Measurements from ENCODE around the gene IFT88. TPM values are rescaled to one million over a fixed set of nuclear protein-coding genes. Genes with fewer than 3 reads are reported as not detected.

IFT88 gene
- total and polyA plus RNA-seq, 9 of the 15 experiments (the other 6 are each of a cell fraction or from before 2014, with no cell fraction given): 8.3 to 13.5 (median 10.0) TPM

DNA sequence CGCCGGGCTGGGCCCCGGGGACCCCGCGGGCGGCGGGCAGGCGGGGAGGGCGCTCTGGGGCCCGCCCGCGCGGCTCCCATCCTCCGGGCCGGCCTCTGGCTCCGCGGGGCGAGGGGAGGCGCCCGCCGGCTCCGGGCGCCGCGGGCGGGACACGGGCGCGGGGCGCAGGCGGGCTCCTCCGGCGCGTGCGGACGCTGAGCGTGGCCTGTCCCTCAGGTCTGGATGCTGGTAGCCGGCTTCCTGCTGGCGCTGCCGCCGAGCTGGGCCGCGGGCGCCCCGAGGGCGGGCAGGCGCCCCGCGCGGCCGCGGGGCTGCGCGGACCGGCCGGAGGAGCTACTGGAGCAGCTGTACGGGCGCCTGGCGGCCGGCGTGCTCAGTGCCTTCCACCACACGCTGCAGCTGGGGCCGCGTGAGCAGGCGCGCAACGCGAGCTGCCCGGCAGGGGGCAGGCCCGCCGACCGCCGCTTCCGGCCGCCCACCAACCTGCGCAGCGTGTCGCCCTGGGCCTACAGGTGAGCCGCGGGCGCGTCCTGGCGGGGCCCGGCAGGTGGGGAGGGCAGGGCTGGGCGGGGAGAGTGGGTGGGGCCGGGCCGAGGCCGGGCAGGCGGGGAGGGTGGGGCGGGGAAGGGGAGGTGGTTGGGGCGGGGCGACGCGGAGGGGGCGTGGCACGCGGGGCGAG is 137.0 kb downstream of the IFT88 start (continued):
- TF ChIP-seq NONO (IDR thresholded peaks at IDR 0.05; ENCODE audit: low read depth in 2 of 2, low read length in 1 of 2) (0 out of 4 replicates have a peak, but pooled peaks of 1 of the 2 experiments have one; percentile 31), PHF21A (IDR thresholded peaks at IDR 0.05; ENCODE audit: borderline replicate concordance, low read depth) (no peak), TBL1XR1 (IDR thresholded peaks at IDR 0.05; ENCODE audit: low read length in 2 of 2) (no peak), FOXK1 (CRISPR knock-in tag; IDR thresholded peaks at IDR 0.05; ENCODE audit: borderline replicate concordance) (no peak), MCM7 (IDR thresholded peaks at IDR 0.05) (no peak), COPS2 (conservative IDR thresholded peaks at IDR 0.05) (no peak), TEAD1 (CRISPR knock-in tag; IDR thresholded peaks at IDR 0.05) (no peak), SRF (CRISPR knock-in tag; IDR thresholded peaks at IDR 0.05) (no peak), ZC3H4 (CRISPR knock-in tag; IDR thresholded peaks at IDR 0.05; ENCODE audit: borderline replicate concordance) (no peak), OTX1 (CRISPR knock-in tag; IDR thresholded peaks at IDR 0.05) (no peak), SLC30A9 (CRISPR knock-in tag; IDR thresholded peaks at IDR 0.05) (no peak)
- TF ChIP-seq, protein P1, sequence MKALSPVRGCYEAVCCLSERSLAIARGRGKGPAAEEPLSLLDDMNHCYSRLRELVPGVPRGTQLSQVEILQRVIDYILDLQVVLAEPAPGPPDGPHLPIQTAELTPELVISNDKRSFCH (CRISPR knock-in tag; IDR thresholded peaks at IDR 0.05): no peak
- TF ChIP-seq, protein P1 (tag; IDR thresholded peaks at IDR 0.05): no peak
- TF ChIP-seq, protein P2, sequence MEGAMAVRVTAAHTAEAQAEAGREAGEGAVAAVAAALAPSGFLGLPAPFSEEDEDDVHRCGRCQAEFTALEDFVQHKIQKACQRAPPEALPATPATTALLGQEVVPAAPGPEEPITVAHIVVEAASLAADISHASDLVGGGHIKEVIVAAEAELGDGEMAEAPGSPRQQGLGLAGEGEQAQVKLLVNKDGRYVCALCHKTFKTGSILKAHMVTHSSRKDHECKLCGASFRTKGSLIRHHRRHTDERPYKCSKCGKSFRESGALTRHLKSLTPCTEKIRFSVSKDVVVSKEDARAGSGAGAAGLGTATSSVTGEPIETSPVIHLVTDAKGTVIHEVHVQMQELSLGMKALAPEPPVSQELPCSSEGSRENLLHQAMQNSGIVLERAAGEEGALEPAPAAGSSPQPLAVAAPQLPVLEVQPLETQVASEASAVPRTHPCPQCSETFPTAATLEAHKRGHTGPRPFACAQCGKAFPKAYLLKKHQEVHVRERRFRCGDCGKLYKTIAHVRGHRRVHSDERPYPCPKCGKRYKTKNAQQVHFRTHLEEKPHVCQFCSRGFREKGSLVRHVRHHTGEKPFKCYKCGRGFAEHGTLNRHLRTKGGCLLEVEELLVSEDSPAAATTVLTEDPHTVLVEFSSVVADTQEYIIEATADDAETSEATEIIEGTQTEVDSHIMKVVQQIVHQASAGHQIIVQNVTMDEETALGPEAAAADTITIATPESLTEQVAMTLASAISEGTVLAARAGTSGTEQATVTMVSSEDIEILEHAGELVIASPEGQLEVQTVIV (CRISPR knock-in tag; IDR thresholded peaks at IDR 0.05; ENCODE audit: borderline replicate concordance): no peak
- TF ChIP-seq, protein P3, sequence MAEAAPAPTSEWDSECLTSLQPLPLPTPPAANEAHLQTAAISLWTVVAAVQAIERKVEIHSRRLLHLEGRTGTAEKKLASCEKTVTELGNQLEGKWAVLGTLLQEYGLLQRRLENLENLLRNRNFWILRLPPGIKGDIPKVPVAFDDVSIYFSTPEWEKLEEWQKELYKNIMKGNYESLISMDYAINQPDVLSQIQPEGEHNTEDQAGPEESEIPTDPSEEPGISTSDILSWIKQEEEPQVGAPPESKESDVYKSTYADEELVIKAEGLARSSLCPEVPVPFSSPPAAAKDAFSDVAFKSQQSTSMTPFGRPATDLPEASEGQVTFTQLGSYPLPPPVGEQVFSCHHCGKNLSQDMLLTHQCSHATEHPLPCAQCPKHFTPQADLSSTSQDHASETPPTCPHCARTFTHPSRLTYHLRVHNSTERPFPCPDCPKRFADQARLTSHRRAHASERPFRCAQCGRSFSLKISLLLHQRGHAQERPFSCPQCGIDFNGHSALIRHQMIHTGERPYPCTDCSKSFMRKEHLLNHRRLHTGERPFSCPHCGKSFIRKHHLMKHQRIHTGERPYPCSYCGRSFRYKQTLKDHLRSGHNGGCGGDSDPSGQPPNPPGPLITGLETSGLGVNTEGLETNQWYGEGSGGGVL (CRISPR knock-in tag; IDR thresholded peaks at IDR 0.05): no peak
- TF ChIP-seq, protein P4, sequence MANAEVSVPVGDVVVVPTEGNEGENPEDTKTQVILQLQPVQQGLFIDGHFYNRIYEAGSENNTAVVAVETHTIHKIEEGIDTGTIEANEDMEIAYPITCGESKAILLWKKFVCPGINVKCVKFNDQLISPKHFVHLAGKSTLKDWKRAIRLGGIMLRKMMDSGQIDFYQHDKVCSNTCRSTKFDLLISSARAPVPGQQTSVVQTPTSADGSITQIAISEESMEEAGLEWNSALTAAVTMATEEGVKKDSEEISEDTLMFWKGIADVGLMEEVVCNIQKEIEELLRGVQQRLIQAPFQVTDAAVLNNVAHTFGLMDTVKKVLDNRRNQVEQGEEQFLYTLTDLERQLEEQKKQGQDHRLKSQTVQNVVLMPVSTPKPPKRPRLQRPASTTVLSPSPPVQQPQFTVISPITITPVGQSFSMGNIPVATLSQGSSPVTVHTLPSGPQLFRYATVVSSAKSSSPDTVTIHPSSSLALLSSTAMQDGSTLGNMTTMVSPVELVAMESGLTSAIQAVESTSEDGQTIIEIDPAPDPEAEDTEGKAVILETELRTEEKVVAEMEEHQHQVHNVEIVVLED (CRISPR knock-in tag; IDR thresholded peaks at IDR 0.05): no peak
- TF ChIP-seq, protein P5, sequence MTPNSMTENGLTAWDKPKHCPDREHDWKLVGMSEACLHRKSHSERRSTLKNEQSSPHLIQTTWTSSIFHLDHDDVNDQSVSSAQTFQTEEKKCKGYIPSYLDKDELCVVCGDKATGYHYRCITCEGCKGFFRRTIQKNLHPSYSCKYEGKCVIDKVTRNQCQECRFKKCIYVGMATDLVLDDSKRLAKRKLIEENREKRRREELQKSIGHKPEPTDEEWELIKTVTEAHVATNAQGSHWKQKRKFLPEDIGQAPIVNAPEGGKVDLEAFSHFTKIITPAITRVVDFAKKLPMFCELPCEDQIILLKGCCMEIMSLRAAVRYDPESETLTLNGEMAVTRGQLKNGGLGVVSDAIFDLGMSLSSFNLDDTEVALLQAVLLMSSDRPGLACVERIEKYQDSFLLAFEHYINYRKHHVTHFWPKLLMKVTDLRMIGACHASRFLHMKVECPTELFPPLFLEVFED (CRISPR knock-in tag; conservative IDR thresholded peaks at IDR 0.05): no peak

Data from K562 (cell line).